K562 (cell line): ENCODE data around the gene OPA3. TPM values are rescaled to one million over a fixed set of nuclear protein-coding genes. Genes with fewer than 3 reads are reported as not detected.
A peak's percentile ranks its signal among the peaks of the same experiment; 100 is the strongest.

Experiments used
- ATF2 ChIP-seq: sonication (generic); formaldehyde crosslinking; IDR thresholded peaks from 2 replicates; pipeline ENCODE4 v1.8.1; 2022; ENCODE audit warnings: missing genetic modification reagents
- CSDE1 ChIP-seq, 2 experiments: fragments of 450-650 bp; IDR thresholded peaks; 2 replicates each; pipeline ENCODE4 v1.6.1; 2016; ENCODE audit warnings: mild to moderate bottlenecking in 1 of 2
- ETV6 ChIP-seq, 3 experiments: fragments of 150-350 bp in 1 of 3; sonication (generic) in 1 of 3; formaldehyde crosslinking in 1 of 3; IDR thresholded peaks; 2 replicates each; pipeline versions ENCODE4 v1.6.1 to v1.8.0; 2014 to 2022; ENCODE audit warnings: borderline replicate concordance in 2 of 3, low read depth in 2 of 3, antibody characterized with exemption in 1 of 3, low read length in 1 of 3, mild to moderate bottlenecking in 1 of 3, missing genetic modification reagents in 1 of 3
- MAZ ChIP-seq, 2 experiments: fragments of 450-650 bp in 1 of 2; sonication (generic) in 1 of 2; formaldehyde crosslinking; IDR thresholded peaks in 1 of 2; conservative IDR thresholded peaks in 1 of 2; 2 replicates each; pipeline versions ENCODE4 v1.4.0 to v1.5.0; 2020; ENCODE audit warnings: mild to moderate bottlenecking in 1 of 2, missing genetic modification reagents in 1 of 2
- MBD2 ChIP-seq: sonication (generic); IDR thresholded peaks from 2 replicates; pipeline ENCODE4 v1.6.1; 2016; ENCODE audit warnings: low read depth, borderline replicate concordance
- PATZ1 ChIP-seq: fragments of 250-450 bp; sonication (Bioruptor Pico); IDR thresholded peaks from 2 replicates; pipeline ENCODE4 v1.5.0; 2020; ENCODE audit warnings: mild to moderate bottlenecking, borderline replicate concordance
- PHF21A ChIP-seq: fragments of 450-650 bp; IDR thresholded peaks from 2 replicates; pipeline ENCODE4 v1.6.1; 2017; ENCODE audit warnings: low read depth, borderline replicate concordance
- POLR2B ChIP-seq: fragments of 450-650 bp; IDR thresholded peaks from 2 replicates; pipeline ENCODE4 v1.6.1; 2018; ENCODE audit warnings: low read depth; ENCODE audit not compliant: partially characterized antibody
- PRMT5 ChIP-seq: sonication (generic); formaldehyde crosslinking; IDR thresholded peaks from 2 replicates; pipeline ENCODE4 v1.5.0; 2020; ENCODE audit warnings: missing genetic modification reagents
- THRB ChIP-seq: fragments of 450-650 bp; formaldehyde crosslinking; conservative IDR thresholded peaks from 2 replicates; pipeline ENCODE4 v1.4.0; 2022; ENCODE audit warnings: mild to moderate bottlenecking, missing genetic modification characterization
- ZNF121 ChIP-seq: sonication (generic); formaldehyde crosslinking; conservative IDR thresholded peaks from 2 replicates; pipeline ENCODE4 v1.8.0; 2022; ENCODE audit warnings: missing genetic modification reagents
- polyA plus RNA-seq, 8 experiments: library from polyadenylated mRNA; depleted of rRNA in 4 of 8; stranded (reverse) in 5 of 8; unstranded in 3 of 8; fragments of >200 nt; fragmentation: Nextera tagmentation in 2 of 8; fragmentation: Illumina TruSeq in 1 of 8; extraction: Ambion mirVana in 2 of 8; extraction: Trizol in 1 of 8; gene quantifications; 2 replicates each; pipeline versions ENCODE4 v1.2.1 to v1.2.3, GENCODE V29; 2011 to 2014; ENCODE audit warnings: inconsistent platforms in 1 of 8, missing spikeins in 1 of 8
- total RNA-seq, 7 experiments: library from RNA; depleted of rRNA in 6 of 7; stranded (reverse); fragments of >200 nt in 6 of 7; fragmentation: Illumina TruSeq in 2 of 7; extraction: Trizol in 2 of 7; gene quantifications; 2 replicates each; pipeline versions ENCODE4 v1.2.1 to v1.2.3, GENCODE V29; 2011 to 2021; ENCODE audit warnings: low replicate concordance in 1 of 7
- TF ChIP-seq, protein P1 (sequence below), 2 experiments: fragments of 450-650 bp; conservative IDR thresholded peaks; 2 replicates each; pipeline ENCODE4 v1.6.1; 2017; ENCODE audit warnings: mild to moderate bottlenecking in 2 of 2, moderate library complexity in 2 of 2

The OPA3 gene
- total and polyA plus RNA-seq, 9 of the 15 experiments (the other 6 are each of a cell fraction or from before 2014, with no cell fraction given): 1.4 to 18.8 (median 9.0) TPM

DNA sequence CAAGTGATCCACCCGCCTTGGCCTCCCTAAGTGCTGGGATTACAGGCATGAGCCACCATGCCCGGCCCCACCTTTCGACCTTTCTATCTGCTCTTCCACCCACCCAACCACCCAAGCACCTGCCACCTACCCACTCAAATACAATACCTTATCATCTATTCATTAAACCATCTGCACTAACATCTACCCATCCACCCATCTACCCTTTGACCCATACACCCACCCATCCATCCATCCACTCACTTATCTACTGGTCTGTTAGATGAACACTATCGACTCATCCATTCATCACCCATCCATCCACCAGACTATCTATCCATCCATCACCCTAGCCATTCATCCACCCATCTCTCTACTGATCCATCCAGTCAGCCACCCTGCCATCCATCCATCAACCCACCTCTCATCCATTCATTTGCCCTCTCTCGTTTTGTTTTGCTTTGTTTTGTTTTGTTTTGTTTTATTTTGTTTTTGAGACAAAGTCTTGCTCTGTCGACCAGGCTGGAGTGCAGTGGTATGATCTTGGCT, 37.4 kb upstream of the OPA3 start (continued):
- 0 out of 2 replicates have a peak, but pooled peaks have one; percentile 55 for TF ChIP-seq THRB (CRISPR knock-in tag)
- TF ChIP-seq ETV6 (IDR thresholded peaks at IDR 0.05; ENCODE audit: borderline replicate concordance in 1 of 2, low read depth in 2 of 2, low read length in 1 of 2): no peak
- TF ChIP-seq ETV6 (CRISPR knock-in tag; IDR thresholded peaks at IDR 0.05; ENCODE audit: borderline replicate concordance): no peak
- no peak for TF ChIP-seq PRMT5 (CRISPR knock-in tag)
- no peak for TF ChIP-seq MBD2
- TF ChIP-seq, protein P1, sequence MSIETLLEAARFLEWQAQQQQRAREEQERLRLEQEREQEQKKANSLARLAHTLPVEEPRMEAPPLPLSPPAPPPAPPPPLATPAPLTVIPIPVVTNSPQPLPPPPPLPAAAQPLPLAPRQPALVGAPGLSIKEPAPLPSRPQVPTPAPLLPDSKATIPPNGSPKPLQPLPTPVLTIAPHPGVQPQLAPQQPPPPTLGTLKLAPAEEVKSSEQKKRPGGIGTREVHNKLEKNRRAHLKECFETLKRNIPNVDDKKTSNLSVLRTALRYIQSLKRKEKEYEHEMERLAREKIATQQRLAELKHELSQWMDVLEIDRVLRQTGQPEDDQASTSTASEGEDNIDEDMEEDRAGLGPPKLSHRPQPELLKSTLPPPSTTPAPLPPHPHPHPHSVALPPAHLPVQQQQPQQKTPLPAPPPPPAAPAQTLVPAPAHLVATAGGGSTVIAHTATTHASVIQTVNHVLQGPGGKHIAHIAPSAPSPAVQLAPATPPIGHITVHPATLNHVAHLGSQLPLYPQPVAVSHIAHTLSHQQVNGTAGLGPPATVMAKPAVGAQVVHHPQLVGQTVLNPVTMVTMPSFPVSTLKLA (conservative IDR thresholded peaks at IDR 0.05): no peak
- no peak for TF ChIP-seq PATZ1
- no peak for TF ChIP-seq ZNF121 (CRISPR knock-in tag)
- no peak for TF ChIP-seq ATF2 (CRISPR knock-in tag)
- TF ChIP-seq MAZ (CRISPR knock-in tag; conservative IDR thresholded peaks at IDR 0.05 in 1 of 2, IDR thresholded peaks at IDR 0.05 in 1 of 2): no peak
- TF ChIP-seq CSDE1 (IDR thresholded peaks at IDR 0.05): no peak
- no peak for TF ChIP-seq PHF21A
- TF ChIP-seq POLR2B: peak; percentile 48
